ENCODE data around the gene GCN1.

- TF ChIP-seq, protein P1, sequence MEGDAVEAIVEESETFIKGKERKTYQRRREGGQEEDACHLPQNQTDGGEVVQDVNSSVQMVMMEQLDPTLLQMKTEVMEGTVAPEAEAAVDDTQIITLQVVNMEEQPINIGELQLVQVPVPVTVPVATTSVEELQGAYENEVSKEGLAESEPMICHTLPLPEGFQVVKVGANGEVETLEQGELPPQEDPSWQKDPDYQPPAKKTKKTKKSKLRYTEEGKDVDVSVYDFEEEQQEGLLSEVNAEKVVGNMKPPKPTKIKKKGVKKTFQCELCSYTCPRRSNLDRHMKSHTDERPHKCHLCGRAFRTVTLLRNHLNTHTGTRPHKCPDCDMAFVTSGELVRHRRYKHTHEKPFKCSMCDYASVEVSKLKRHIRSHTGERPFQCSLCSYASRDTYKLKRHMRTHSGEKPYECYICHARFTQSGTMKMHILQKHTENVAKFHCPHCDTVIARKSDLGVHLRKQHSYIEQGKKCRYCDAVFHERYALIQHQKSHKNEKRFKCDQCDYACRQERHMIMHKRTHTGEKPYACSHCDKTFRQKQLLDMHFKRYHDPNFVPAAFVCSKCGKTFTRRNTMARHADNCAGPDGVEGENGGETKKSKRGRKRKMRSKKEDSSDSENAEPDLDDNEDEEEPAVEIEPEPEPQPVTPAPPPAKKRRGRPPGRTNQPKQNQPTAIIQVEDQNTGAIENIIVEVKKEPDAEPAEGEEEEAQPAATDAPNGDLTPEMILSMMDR (IDR thresholded peaks at IDR 0.05), result no peak
- no peak for TF ChIP-seq POLR2A (IDR thresholded peaks at IDR 0.05)
Observed at GRCh38 chr12:120214626-120215356, 20.3 kb upstream of the GCN1 start.

Measured in body of pancreas (tissue), 4 donors.